Epithelial cell of prostate (primary cell): Measurements from ENCODE around the gene RAI1.

ENCODE experiments used
- DNase-seq: peaks from one replicate; pipeline ENCODE4 v3.0.0-alpha.2; 2011; ENCODE audit warnings: low read depth, low spot score
- H3K27ac ChIP-seq: fragments of 450-650 bp; 2 replicates; pipeline ENCODE4 v1.5.1; 2017; ENCODE audit warnings: mild to moderate bottlenecking

RAI1 gene

GRCh38 chr17:17848311-17849082 is 167.2 kb downstream of the RAI1 start:
- DNase-seq, result no peak
- no peak overlapping the region for H3K27ac ChIP-seq

GRCh38 chr17:17849147-17849820 is 168.0 kb downstream of the RAI1 start:
- H3K27ac ChIP-seq, result no peak overlapping the region
- DNase-seq, result no peak

- no peak overlapping the region for H3K27ac ChIP-seq
- no peak for DNase-seq
These were observed 168.7 kb downstream of the RAI1 start for GRCh38 chr17:17849845-17850373.

- H3K27ac ChIP-seq, result no peak overlapping the region
These were observed 170.1 kb downstream of the RAI1 start for GRCh38 chr17:17851103-17852002.

GRCh38 chr17:17852930-17853329 is 171.7 kb downstream of the RAI1 start:
- DNase-seq, result no peak
- H3K27ac ChIP-seq, result peak overlapping the region; percentile 79

More at GRCh38 chr17:17851103-17852002, 170.1 kb downstream of the RAI1 start:
- DNase-seq, result no peak

GRCh38 chr17:17853811-17854447 is 172.7 kb downstream of the RAI1 start:
- no peak for DNase-seq
- peak overlapping the region; percentile 79 for H3K27ac ChIP-seq

GRCh38 chr17:17855976-17856375 is 174.7 kb downstream of the RAI1 start:
- no peak for DNase-seq
- H3K27ac ChIP-seq, result peak overlapping the region; percentile 79

- no peak for DNase-seq
- peak overlapping the region; percentile 79 for H3K27ac ChIP-seq
These were observed 175.1 kb downstream of the RAI1 start for GRCh38 chr17:17856386-17856785.

- H3K27ac ChIP-seq, result no peak overlapping the region
- DNase-seq, result no peak
These were observed 176.2 kb downstream of the RAI1 start for GRCh38 chr17:17857496-17857895.

- no peak overlapping the region for H3K27ac ChIP-seq
- DNase-seq, result no peak
These were observed 178.9 kb downstream of the RAI1 start for GRCh38 chr17:17859909-17860765.

GRCh38 chr17:17860766-17861107 is 179.5 kb downstream of the RAI1 start:
- DNase-seq, result no peak
- no peak overlapping the region for H3K27ac ChIP-seq
